ENCODE results near the gene CDX2. TPM values are rescaled to one million over a fixed set of nuclear protein-coding genes. Genes with fewer than 3 reads are reported as not detected.

Gene CDX2
- total RNA-seq, 2 donors from 2014 or later = not detected

DNA sequence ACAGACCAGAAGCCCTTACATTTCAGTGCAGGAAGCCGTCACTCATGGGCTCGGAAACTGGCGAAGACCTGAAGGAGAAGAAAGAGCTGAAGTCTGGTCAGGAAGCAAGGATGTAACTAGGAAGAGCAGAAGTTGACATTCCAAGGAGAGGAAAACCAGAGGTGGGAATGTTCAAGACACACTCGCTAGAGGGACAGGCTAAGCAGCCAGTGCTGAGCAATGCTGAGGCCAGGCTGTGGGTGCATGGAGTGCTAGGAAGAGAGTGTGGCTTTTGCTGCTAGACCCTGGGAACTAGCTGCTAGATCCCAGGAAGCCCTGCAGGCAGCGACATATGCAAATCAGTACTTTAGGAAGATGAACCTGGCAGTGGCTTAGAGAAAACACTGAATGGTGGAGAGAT is 31.5 kb upstream of the CDX2 start:
- no peak for DNase-seq (ENCODE audit: low spot score)
- TF ChIP-seq, protein P1, sequence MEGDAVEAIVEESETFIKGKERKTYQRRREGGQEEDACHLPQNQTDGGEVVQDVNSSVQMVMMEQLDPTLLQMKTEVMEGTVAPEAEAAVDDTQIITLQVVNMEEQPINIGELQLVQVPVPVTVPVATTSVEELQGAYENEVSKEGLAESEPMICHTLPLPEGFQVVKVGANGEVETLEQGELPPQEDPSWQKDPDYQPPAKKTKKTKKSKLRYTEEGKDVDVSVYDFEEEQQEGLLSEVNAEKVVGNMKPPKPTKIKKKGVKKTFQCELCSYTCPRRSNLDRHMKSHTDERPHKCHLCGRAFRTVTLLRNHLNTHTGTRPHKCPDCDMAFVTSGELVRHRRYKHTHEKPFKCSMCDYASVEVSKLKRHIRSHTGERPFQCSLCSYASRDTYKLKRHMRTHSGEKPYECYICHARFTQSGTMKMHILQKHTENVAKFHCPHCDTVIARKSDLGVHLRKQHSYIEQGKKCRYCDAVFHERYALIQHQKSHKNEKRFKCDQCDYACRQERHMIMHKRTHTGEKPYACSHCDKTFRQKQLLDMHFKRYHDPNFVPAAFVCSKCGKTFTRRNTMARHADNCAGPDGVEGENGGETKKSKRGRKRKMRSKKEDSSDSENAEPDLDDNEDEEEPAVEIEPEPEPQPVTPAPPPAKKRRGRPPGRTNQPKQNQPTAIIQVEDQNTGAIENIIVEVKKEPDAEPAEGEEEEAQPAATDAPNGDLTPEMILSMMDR (IDR thresholded peaks at IDR 0.05) = no peak
- Histone ChIP-seq H3K36me3 (no peaks in the 10 kb centered on the region), H3K4me3 (no peak overlapping the region), H3K4me1 (ENCODE audit: control insufficient read depth in 1 of 2, low read depth in 2 of 2) (peaks cover 0 to 5% of the 10 kb centered on the region in 2 donors), H3K9me3 (no peaks in the 10 kb centered on the region), H3K27ac (no peak overlapping the region), H3K27me3 (replicated peaks; ENCODE audit: insufficient read depth) (no peaks in the 10 kb centered on the region)
- no peak for ATAC-seq (ENCODE audit: insufficient number of reproducible peaks, low FRiP score, low read depth)

DNA sequence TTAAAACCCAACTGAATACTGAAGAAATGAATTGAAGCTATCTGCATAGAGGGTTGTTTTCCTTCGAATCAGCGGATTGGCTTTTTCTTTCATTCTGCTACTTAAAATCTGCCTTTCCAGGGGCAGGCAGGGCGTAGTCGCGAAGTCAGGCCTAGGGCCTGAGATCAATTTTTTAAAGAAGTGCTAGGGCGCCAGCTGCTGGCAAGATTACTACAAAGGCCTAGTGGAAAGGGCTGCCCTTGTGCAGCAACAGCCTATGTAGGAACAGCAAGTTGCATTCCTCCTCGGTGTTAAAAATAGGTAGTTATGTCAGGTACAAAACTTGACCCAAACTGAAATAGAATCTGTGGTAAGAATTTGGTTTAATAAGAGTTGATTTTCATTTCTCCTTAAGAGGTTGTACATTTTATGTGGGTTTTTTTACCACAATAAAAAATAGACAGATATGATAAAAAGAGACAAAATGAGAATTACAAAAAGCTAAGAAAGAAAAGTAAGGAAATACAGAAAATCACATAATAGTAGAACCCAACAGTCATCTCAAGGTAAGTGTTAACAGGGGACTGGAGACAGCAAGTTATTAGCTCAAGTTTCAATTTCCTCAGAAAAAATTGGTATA is 28.9 kb upstream of the CDX2 start:
- Histone ChIP-seq H3K27ac (peak overlapping the region in 1 of 2 donors; percentile 35), H3K4me1 (ENCODE audit: control insufficient read depth in 1 of 2, low read depth in 2 of 2) (peaks cover 0 to 5% of the 10 kb centered on the region in 2 donors), H3K9me3 (no peaks in the 10 kb centered on the region), H3K27me3 (replicated peaks; ENCODE audit: insufficient read depth) (no peaks in the 10 kb centered on the region), H3K36me3 (no peaks in the 10 kb centered on the region), H3K4me3 (no peak overlapping the region)
- DNase-seq (ENCODE audit: low spot score) (no peak), ATAC-seq (ENCODE audit: insufficient number of reproducible peaks, low FRiP score, low read depth) (peak; percentile 94)
- TF ChIP-seq, protein P1 (IDR thresholded peaks at IDR 0.05) = peak; percentile 13

DNA sequence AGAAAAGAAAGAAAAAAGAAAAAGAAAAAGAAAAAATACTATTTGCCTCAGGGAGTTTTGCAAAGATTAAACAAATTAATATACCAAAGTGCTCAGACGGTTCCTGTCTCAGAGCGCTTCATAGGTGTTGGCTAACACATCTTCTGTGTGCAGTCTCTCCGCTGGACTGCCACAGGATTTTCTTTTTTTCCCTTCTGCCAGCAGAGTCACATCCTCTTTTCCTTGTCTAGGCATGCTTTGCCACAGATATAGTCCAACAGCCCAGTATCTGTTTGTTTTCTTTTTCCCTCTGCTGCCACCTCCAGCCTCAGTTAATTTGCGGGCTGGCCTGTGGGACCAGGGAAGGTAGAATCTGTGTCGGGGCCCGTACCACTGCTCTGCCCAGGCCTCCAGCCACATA is 22.8 kb upstream of the CDX2 start:
- H3K4me3 ChIP-seq = no peak overlapping the region
- no peaks in the 10 kb centered on the region for H3K9me3 ChIP-seq
- ATAC-seq (ENCODE audit: insufficient number of reproducible peaks, low FRiP score, low read depth) (no peak), DNase-seq (ENCODE audit: low spot score) (no peak)
- no peaks in the 10 kb centered on the region for H3K27me3 ChIP-seq (replicated peaks; ENCODE audit: insufficient read depth)
- no peaks in the 10 kb centered on the region for H3K36me3 ChIP-seq
- H3K27ac ChIP-seq = no peak overlapping the region
- TF ChIP-seq, protein P1 (IDR thresholded peaks at IDR 0.05) = no peak
- no peaks in the 10 kb centered on the region for H3K4me1 ChIP-seq (ENCODE audit: control insufficient read depth in 1 of 2, low read depth in 2 of 2)

DNA sequence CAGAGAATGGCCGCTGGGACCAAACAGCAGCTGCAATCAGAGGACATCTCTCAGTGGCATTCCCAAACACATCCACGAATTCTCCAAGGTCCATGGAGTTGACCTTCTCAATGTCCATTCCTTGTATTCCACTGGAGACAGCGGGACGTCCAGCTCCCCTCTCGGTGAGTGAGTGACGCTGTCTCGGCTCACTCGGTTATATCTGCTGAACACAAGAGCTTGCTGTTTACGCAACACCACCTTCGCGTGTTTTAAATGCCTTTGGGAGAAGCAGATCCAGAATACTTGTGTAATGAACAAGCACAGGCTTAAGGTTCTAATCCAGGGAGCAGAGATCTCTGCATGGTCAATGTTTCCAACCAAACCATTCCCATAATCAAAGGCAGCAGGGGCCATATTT is 19.4 kb upstream of the CDX2 start, which contains the start of gene URAD:
TSS of gene URAD (minus strand) at position 174 of the 400 bp plus-strand sequence. CDS start at position 118, 56 bp downstream.
- ATAC-seq (ENCODE audit: insufficient number of reproducible peaks, low FRiP score, low read depth) (no peak), DNase-seq (ENCODE audit: low spot score) (no peak)
- H3K27me3 ChIP-seq (replicated peaks; ENCODE audit: insufficient read depth) = no peaks in the 10 kb centered on the region

DNA sequence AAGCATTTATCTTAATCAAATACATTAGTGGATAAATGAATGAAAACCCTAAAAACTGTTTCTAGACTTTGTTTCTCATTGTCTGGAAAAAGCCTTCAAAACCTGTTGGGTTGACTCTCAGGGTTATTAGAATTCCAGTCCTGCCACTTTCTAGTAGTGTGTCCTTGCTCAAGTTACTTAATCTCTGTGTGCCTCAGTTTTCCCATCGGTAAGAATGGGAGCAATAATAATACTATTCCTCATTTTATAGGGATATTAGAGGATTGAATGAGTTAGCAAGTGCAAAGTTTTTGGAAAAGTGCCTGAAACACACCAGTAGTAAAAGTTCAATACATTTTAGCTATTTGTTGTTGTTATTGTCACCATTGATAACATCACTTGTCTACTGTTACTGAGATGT is 16.5 kb upstream of the CDX2 start:
- no peak for DNase-seq (ENCODE audit: low spot score)
- no peak for ATAC-seq (ENCODE audit: insufficient number of reproducible peaks, low FRiP score, low read depth)
- no peak overlapping the region for H3K27ac ChIP-seq
- no peak overlapping the region for H3K4me3 ChIP-seq
- TF ChIP-seq, protein P1 (IDR thresholded peaks at IDR 0.05) = no peak
- peaks cover 0 to under 1% of the 10 kb centered on the region in 2 donors for H3K4me1 ChIP-seq (ENCODE audit: control insufficient read depth in 1 of 2, low read depth in 2 of 2)
- no peaks in the 10 kb centered on the region for H3K36me3 ChIP-seq
- no peaks in the 10 kb centered on the region for H3K27me3 ChIP-seq (replicated peaks; ENCODE audit: insufficient read depth)
- no peaks in the 10 kb centered on the region for H3K9me3 ChIP-seq

More for the DNA sequence above, 19.4 kb upstream of the CDX2 start, which contains the start of gene URAD:
- H3K4me3 ChIP-seq = no peak within 1 kb of the TSS
- no peaks in the 10 kb centered on the region for H3K9me3 ChIP-seq
- H3K27ac ChIP-seq = no peak within 1 kb of the TSS
- TF ChIP-seq, protein P1 (IDR thresholded peaks at IDR 0.05) = no peak
- H3K4me1 ChIP-seq (ENCODE audit: control insufficient read depth in 1 of 2, low read depth in 2 of 2) = no peaks in the 10 kb centered on the region
- no peaks in the 10 kb centered on the region for H3K36me3 ChIP-seq
